GM23338 (cell line): ENCODE data around the gene GKN2. TPM values are rescaled to one million over a fixed set of nuclear protein-coding genes. Genes with fewer than 3 reads are reported as not detected.

Source experiments
- ATAC-seq: fragments of 200-7000 bp; cut with Tn5 transposase; 3 replicates; pipeline ENCODE4 v1.9.1; 2020
- DNase-seq: peaks from one replicate; pipeline ENCODE4 v3.0.0-alpha.2; 2015; ENCODE audit warnings: low spot score
- H2AFZ ChIP-seq: fragments of 200-600 bp; sonication (generic); 2 replicates; pipeline ENCODE4 v1.8.0; 2016; ENCODE audit warnings: antibody characterized with exemption, mild to moderate bottlenecking, moderate library complexity
- H3F3A ChIP-seq: fragments of 200-600 bp; sonication (generic); replicated peaks from 2 replicates; pipeline ENCODE4 v1.8.0; 2017; ENCODE audit warnings: antibody characterized with exemption, mixed run types, low read depth
- H3K27ac ChIP-seq: fragments of 200-600 bp; sonication (generic); 2 replicates; pipeline ENCODE4 v1.6.1; 2016; ENCODE audit warnings: low read depth
- H3K27me3 ChIP-seq: fragments of 200-600 bp; sonication (generic); 2 replicates; pipeline ENCODE4 v1.8.0; 2016; ENCODE audit warnings: mild to moderate bottlenecking, mixed run types, moderate library complexity; ENCODE audit not compliant: insufficient read depth
- H3K36me3 ChIP-seq: fragments of 200-600 bp; sonication (generic); 2 replicates; pipeline ENCODE4 v1.8.0; 2016; ENCODE audit warnings: mild to moderate bottlenecking; ENCODE audit not compliant: insufficient read depth
- H3K4me1 ChIP-seq: fragments of 200-600 bp; sonication (generic); 2 replicates; pipeline ENCODE4 v1.8.0; 2016; ENCODE audit warnings: mild to moderate bottlenecking, moderate library complexity; ENCODE audit not compliant: insufficient read depth
- H3K4me2 ChIP-seq: fragments of 200-600 bp; sonication (generic); 2 replicates; pipeline ENCODE4 v1.7.1; 2017; ENCODE audit warnings: mixed run types
- H3K4me3 ChIP-seq: fragments of 200-600 bp; sonication (generic); 2 replicates; pipeline ENCODE4 v1.6.1; 2016; ENCODE audit warnings: mixed run types
- H3K79me2 ChIP-seq: fragments of 200-600 bp; sonication (generic); replicated peaks from 2 replicates; pipeline ENCODE4 v1.8.0; 2017; ENCODE audit warnings: mild to moderate bottlenecking; ENCODE audit not compliant: insufficient read depth
- H3K9me2 ChIP-seq: fragments of 200-600 bp; sonication (generic); 2 replicates; pipeline ENCODE4 v1.8.0; 2017; ENCODE audit not compliant: insufficient read depth
- H4K20me1 ChIP-seq: fragments of 200-600 bp; sonication (generic); replicated peaks from 2 replicates; pipeline ENCODE4 v1.8.0; 2017; ENCODE audit warnings: mild to moderate bottlenecking; ENCODE audit not compliant: insufficient read depth
- H3K27ac Mint-ChIP-seq: 2 replicates; pipeline ENCODE4 v1.8.0; 2020; ENCODE audit warnings: inconsistent platforms, mild to moderate bottlenecking, moderate library complexity, mixed read lengths
- H3K27me3 Mint-ChIP-seq: 3 replicates; pipeline ENCODE4 v1.8.0; 2022; ENCODE audit warnings: low read depth, mild to moderate bottlenecking, moderate library complexity, mixed read lengths, inconsistent platforms; ENCODE audit not compliant: insufficient read depth, poor library complexity
- H3K36me3 Mint-ChIP-seq: 3 replicates; pipeline ENCODE4 v1.8.0; 2021; ENCODE audit warnings: low read depth, mild to moderate bottlenecking, inconsistent platforms, moderate library complexity, mixed read lengths
- H3K4me1 Mint-ChIP-seq: 3 replicates; pipeline ENCODE4 v1.8.0; 2020; ENCODE audit warnings: mild to moderate bottlenecking, inconsistent platforms, mixed read lengths
- H3K4me3 Mint-ChIP-seq: 3 replicates; pipeline ENCODE4 v1.8.0; 2021; ENCODE audit warnings: moderate library complexity, mild to moderate bottlenecking, inconsistent platforms, mixed read lengths
- H3K9me3 Mint-ChIP-seq: 3 replicates; pipeline ENCODE4 v1.8.0; 2020; ENCODE audit warnings: moderate library complexity, mild to moderate bottlenecking, inconsistent platforms, mixed read lengths
- CREB1 ChIP-seq: fragments of 250-450 bp; sonication (Bioruptor Pico); IDR thresholded peaks from 2 replicates; pipeline ENCODE4 v1.5.0; 2020; ENCODE audit warnings: low read depth, mild to moderate bottlenecking, moderate library complexity
- EZH2 ChIP-seq: fragments of 200-600 bp; sonication (generic); IDR thresholded peaks from one replicate; pipeline ENCODE4 v1.8.0; 2017; ENCODE audit warnings: antibody characterized with exemption, mild to moderate bottlenecking, low read depth; ENCODE audit not compliant: unreplicated experiment
- JUNB ChIP-seq: IDR thresholded peaks from one replicate; pipeline ENCODE4 v1.6.1; 2016; ENCODE audit warnings: antibody characterized with exemption; ENCODE audit not compliant: unreplicated experiment
- POLR2AphosphoS5 ChIP-seq: IDR thresholded peaks from 2 replicates; pipeline ENCODE4 v1.6.1; 2016; ENCODE audit warnings: antibody characterized with exemption, low read depth
- ZNF114 ChIP-seq: fragments of 250-450 bp; sonication (Bioruptor Pico); IDR thresholded peaks from 2 replicates; pipeline ENCODE4 v1.5.0; 2020; ENCODE audit warnings: mild to moderate bottlenecking, moderate library complexity
- ZNF331 ChIP-seq: fragments of 250-450 bp; sonication (Bioruptor Pico); IDR thresholded peaks from 2 replicates; pipeline ENCODE4 v1.5.0; 2020; ENCODE audit warnings: low read depth, mild to moderate bottlenecking, moderate library complexity
- polyA plus RNA-seq: library from polyadenylated mRNA; unstranded; fragments of >200 nt; fragmentation: Nextera tagmentation; extraction: Ambion mirVana; gene quantifications from 2 replicates; pipeline ENCODE4 v1.2.1, GENCODE V29; 2016
- total RNA-seq: library from RNA; depleted of rRNA; stranded (reverse); fragments of >200 nt; shearing (Covaris generic); gene quantifications from 2 replicates; pipeline ENCODE4 v1.2.3, GENCODE V29; 2014
- TF ChIP-seq, protein P1 (sequence below): IDR thresholded peaks from 2 replicates; pipeline ENCODE4 v1.6.1; 2016; ENCODE audit warnings: antibody characterized with exemption
- TF ChIP-seq, protein P2 (sequence below), 2 experiments: fragments of 200-600 bp in 1 of 2; sonication (generic) in 1 of 2; conservative IDR thresholded peaks; 2 replicates each; pipeline versions ENCODE4 v1.5.1 to v1.6.1; 2016 to 2017; ENCODE audit warnings: antibody characterized with exemption in 2 of 2, low read depth in 2 of 2, mild to moderate bottlenecking in 2 of 2, moderate library complexity in 1 of 2
- TF ChIP-seq, protein P3 (sequence below): IDR thresholded peaks from one replicate; pipeline ENCODE4 v1.6.1; 2018; ENCODE audit warnings: antibody characterized with exemption; ENCODE audit not compliant: unreplicated experiment

Gene GKN2
- total and polyA plus RNA-seq, 2 experiments from 2014 or later = not detected

DNA sequence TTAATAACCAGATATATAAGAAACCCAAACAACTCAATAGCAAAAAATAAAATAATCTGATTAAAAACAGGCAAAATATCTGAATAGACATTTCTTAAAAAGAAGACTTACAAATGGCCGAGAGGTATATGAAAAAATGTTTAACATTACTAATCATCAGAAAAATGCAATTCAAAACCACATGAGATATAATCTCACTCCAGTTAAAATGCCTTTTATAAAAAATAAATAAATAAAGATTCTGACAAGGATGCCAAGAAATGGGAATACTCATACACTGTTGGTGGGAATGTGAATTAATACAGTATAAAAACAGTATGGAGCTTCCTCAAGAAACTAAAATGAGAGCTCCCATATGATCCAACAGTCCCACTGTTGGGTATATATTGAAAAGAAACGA is 47.6 kb downstream of the GKN2 start:
- Mint-ChIP-seq H3K36me3 (peaks cover 7% of the 10 kb centered on the region; the same call in 2 of the 3 replicates), H3K4me1 (peaks cover 12% of the 10 kb centered on the region; the same call in 2 of the 3 replicates), H3K27me3 (peaks cover 1% of the 10 kb centered on the region), H3K4me3 (no peak overlapping the region), H3K27ac (no peak overlapping the region), H3K9me3 (peaks cover 12% of the 10 kb centered on the region)
- ATAC-seq (no peak), DNase-seq (no peak)
- Histone ChIP-seq H3K4me3 (no peak overlapping the region), H3K27ac (no peak overlapping the region), H3K9me2 (peaks cover 8% of the 10 kb centered on the region; the same call in 1 of the 2 replicates), H3K79me2 (no peaks in the 10 kb centered on the region), H3K4me1 (no peaks in the 10 kb centered on the region; the same call in 1 of the 2 replicates), H3K36me3 (no peaks in the 10 kb centered on the region), H3K27me3 (no peaks in the 10 kb centered on the region), H2AFZ (no peak overlapping the region), H4K20me1 (no peaks in the 10 kb centered on the region), H3K4me2 (no peak overlapping the region), H3F3A (no peaks in the 10 kb centered on the region)
- TF ChIP-seq CREB1 (CRISPR knock-in tag) = no peak
- no peak for TF ChIP-seq ZNF114 (CRISPR knock-in tag)
- TF ChIP-seq, protein P1, sequence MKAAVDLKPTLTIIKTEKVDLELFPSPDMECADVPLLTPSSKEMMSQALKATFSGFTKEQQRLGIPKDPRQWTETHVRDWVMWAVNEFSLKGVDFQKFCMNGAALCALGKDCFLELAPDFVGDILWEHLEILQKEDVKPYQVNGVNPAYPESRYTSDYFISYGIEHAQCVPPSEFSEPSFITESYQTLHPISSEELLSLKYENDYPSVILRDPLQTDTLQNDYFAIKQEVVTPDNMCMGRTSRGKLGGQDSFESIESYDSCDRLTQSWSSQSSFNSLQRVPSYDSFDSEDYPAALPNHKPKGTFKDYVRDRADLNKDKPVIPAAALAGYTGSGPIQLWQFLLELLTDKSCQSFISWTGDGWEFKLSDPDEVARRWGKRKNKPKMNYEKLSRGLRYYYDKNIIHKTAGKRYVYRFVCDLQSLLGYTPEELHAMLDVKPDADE = no peak

DNA sequence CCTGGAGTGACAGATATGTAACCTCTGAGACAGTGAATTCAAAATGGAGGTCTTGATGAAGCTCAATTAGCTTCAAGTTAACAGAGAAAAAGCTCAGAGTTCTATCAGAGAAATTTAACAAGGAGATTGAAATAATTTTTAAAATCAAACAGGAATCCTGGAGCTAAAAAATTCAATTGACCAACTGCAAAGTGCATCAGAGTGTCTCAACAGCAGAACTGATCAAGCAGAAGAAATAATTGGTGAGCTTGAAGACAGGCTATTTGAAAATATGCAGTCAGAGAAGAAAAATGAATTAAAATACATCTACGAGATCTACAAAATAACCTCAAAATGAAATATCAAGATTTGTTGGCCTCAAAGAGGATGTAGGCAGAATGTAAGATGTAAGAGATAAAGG is 51.1 kb downstream of the GKN2 start:
- peaks cover 7% of the 10 kb centered on the region; the same call in 2 of the 3 replicates for H3K36me3 Mint-ChIP-seq
- TF ChIP-seq, protein P2, sequence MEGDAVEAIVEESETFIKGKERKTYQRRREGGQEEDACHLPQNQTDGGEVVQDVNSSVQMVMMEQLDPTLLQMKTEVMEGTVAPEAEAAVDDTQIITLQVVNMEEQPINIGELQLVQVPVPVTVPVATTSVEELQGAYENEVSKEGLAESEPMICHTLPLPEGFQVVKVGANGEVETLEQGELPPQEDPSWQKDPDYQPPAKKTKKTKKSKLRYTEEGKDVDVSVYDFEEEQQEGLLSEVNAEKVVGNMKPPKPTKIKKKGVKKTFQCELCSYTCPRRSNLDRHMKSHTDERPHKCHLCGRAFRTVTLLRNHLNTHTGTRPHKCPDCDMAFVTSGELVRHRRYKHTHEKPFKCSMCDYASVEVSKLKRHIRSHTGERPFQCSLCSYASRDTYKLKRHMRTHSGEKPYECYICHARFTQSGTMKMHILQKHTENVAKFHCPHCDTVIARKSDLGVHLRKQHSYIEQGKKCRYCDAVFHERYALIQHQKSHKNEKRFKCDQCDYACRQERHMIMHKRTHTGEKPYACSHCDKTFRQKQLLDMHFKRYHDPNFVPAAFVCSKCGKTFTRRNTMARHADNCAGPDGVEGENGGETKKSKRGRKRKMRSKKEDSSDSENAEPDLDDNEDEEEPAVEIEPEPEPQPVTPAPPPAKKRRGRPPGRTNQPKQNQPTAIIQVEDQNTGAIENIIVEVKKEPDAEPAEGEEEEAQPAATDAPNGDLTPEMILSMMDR (conservative IDR thresholded peaks at IDR 0.05; ENCODE audit: low read depth in 2 of 2) = no peak
- TF ChIP-seq ZNF114 (CRISPR knock-in tag) (no peak), EZH2 (no peak), POLR2AphosphoS5 (no peak), CREB1 (CRISPR knock-in tag) (no peak), JUNB (no peak), ZNF331 (no peak)
- TF ChIP-seq, protein P3, sequence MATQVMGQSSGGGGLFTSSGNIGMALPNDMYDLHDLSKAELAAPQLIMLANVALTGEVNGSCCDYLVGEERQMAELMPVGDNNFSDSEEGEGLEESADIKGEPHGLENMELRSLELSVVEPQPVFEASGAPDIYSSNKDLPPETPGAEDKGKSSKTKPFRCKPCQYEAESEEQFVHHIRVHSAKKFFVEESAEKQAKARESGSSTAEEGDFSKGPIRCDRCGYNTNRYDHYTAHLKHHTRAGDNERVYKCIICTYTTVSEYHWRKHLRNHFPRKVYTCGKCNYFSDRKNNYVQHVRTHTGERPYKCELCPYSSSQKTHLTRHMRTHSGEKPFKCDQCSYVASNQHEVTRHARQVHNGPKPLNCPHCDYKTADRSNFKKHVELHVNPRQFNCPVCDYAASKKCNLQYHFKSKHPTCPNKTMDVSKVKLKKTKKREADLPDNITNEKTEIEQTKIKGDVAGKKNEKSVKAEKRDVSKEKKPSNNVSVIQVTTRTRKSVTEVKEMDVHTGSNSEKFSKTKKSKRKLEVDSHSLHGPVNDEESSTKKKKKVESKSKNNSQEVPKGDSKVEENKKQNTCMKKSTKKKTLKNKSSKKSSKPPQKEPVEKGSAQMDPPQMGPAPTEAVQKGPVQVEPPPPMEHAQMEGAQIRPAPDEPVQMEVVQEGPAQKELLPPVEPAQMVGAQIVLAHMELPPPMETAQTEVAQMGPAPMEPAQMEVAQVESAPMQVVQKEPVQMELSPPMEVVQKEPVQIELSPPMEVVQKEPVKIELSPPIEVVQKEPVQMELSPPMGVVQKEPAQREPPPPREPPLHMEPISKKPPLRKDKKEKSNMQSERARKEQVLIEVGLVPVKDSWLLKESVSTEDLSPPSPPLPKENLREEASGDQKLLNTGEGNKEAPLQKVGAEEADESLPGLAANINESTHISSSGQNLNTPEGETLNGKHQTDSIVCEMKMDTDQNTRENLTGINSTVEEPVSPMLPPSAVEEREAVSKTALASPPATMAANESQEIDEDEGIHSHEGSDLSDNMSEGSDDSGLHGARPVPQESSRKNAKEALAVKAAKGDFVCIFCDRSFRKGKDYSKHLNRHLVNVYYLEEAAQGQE = no peak
- TF ChIP-seq, protein P1 = no peak

More for the DNA sequence above, 51.1 kb downstream of the GKN2 start:
- ATAC-seq = no peak
- Mint-ChIP-seq H3K9me3 (peaks cover 15% of the 10 kb centered on the region), H3K27ac (no peak overlapping the region), H3K27me3 (no peaks in the 10 kb centered on the region), H3K4me3 (no peak overlapping the region), H3K4me1 (no peaks in the 10 kb centered on the region)
- Histone ChIP-seq H3K4me3 (no peak overlapping the region), H4K20me1 (no peaks in the 10 kb centered on the region), H3K9me2 (no peaks in the 10 kb centered on the region), H2AFZ (peak overlapping the region; percentile 69; the same call in 1 of the 2 replicates), H3F3A (no peaks in the 10 kb centered on the region), H3K27ac (no peak overlapping the region), H3K4me2 (no peak overlapping the region), H3K4me1 (no peaks in the 10 kb centered on the region), H3K36me3 (no peaks in the 10 kb centered on the region), H3K79me2 (no peaks in the 10 kb centered on the region), H3K27me3 (no peaks in the 10 kb centered on the region)
- no peak for DNase-seq
